Ascending aorta (tissue), 2 donors: ENCODE data around the gene RTRAF. TPM values are rescaled to one million over a fixed set of nuclear protein-coding genes. Genes with fewer than 3 reads are reported as not detected.

Source experiments
- DNase-seq, 2 donors: peaks; one replicate each; pipeline ENCODE4 v3.0.0-alpha.2; 2019; ENCODE audit warnings: low spot score in 2 of 2
- H3K27ac ChIP-seq, 2 donors: fragments of 200-600 bp; sonication (generic); one replicate each; pipeline ENCODE4 v1.5.1; 2016 to 2017; ENCODE audit warnings: mild to moderate bottlenecking in 1 of 2
- H3K27me3 ChIP-seq: fragments of 200-600 bp; sonication (generic); one replicate; pipeline ENCODE4 v1.5.1; 2017
- H3K36me3 ChIP-seq, 2 donors: fragments of 200-600 bp; sonication (generic); one replicate each; pipeline ENCODE4 v1.5.1; 2016
- H3K4me1 ChIP-seq, 2 donors: fragments of 200-600 bp; sonication (generic); one replicate each; pipeline ENCODE4 v1.5.1; 2016 to 2017; ENCODE audit warnings: mild to moderate bottlenecking in 1 of 2
- H3K4me3 ChIP-seq, 2 donors: fragments of 200-600 bp; sonication (generic); one replicate each; pipeline ENCODE4 v1.5.1; 2016 to 2017; ENCODE audit warnings: mild to moderate bottlenecking in 1 of 2
- H3K9me3 ChIP-seq, 2 donors: fragments of 200-600 bp; sonication (generic); one replicate each; pipeline ENCODE4 v1.5.1; 2016
- CTCF ChIP-seq, 3 experiments: fragments of 200-600 bp in 2 of 3; fragments of 450-650 bp in 1 of 3; sonication (generic) in 2 of 3; IDR thresholded peaks; one replicate each; pipeline ENCODE4 v1.5.1; 2016 to 2019; ENCODE audit warnings: antibody characterized with exemption in 3 of 3, mild to moderate bottlenecking in 1 of 3, moderate library complexity in 1 of 3
- intact Hi-C: fragments of 100-400 bp; cut with DNase I; formaldehyde crosslinking; loops from one replicate; pipeline ENCODE4 v1.15.1; 2023
- total RNA-seq: library from RNA; depleted of rRNA; stranded (reverse); fragments of >200 nt; gene quantifications from one replicate; pipeline ENCODE4 v1.1.0, GENCODE V29; 2016

Gene RTRAF
- total RNA-seq, 1 donor from 2014 or later: 15.3 TPM

- H3K9me3 ChIP-seq: no peaks in the 10 kb centered on the region
- intact Hi-C loops: no loop called here
- DNase-seq: no peak
- peaks cover 33 to 72% of the 10 kb centered on the region in 2 donors for H3K36me3 ChIP-seq
- H3K4me1 ChIP-seq: peaks cover 0 to 6% of the 10 kb centered on the region in 2 donors
- H3K4me3 ChIP-seq: no peak overlapping the region
- H3K27ac ChIP-seq: no peak overlapping the region
- no peaks in the 10 kb centered on the region for H3K27me3 ChIP-seq
- no peak for TF ChIP-seq CTCF (IDR thresholded peaks at IDR 0.05)
Measured at GRCh38 chr14:52000696-52001095, 11.3 kb downstream of the RTRAF start.

- Histone ChIP-seq H3K36me3 (peaks cover 42 to 85% of the 10 kb centered on the region in 2 donors), H3K4me3 (no peak overlapping the region), H3K4me1 (peaks cover 0 to 6% of the 10 kb centered on the region in 2 donors), H3K9me3 (no peaks in the 10 kb centered on the region), H3K27me3 (no peaks in the 10 kb centered on the region), H3K27ac (no peak overlapping the region)
- intact Hi-C loops: no loop called here
- TF ChIP-seq CTCF (IDR thresholded peaks at IDR 0.05): no peak
- no peak for DNase-seq
Measured at GRCh38 chr14:52002542-52002941, 13.2 kb downstream of the RTRAF start.

GRCh38 chr14:52003324-52003723 is 14.0 kb downstream of the RTRAF start:
- intact Hi-C loops: no loop called here
- no peak for DNase-seq
- Histone ChIP-seq H3K27ac (peak overlapping the region in 1 of 2 donors; percentile 16), H3K4me3 (no peak overlapping the region), H3K27me3 (no peaks in the 10 kb centered on the region), H3K36me3 (peaks cover 49 to 89% of the 10 kb centered on the region in 2 donors), H3K4me1 (peaks cover 0 to 6% of the 10 kb centered on the region in 2 donors), H3K9me3 (no peaks in the 10 kb centered on the region)
- TF ChIP-seq CTCF (IDR thresholded peaks at IDR 0.05): no peak

GRCh38 chr14:52005625-52006024 is 16.3 kb downstream of the RTRAF start:
- H3K36me3 ChIP-seq: peaks cover 48 to 90% of the 10 kb centered on the region in 2 donors
- H3K4me3 ChIP-seq: no peak overlapping the region
- no peaks in the 10 kb centered on the region for H3K27me3 ChIP-seq
- H3K9me3 ChIP-seq: no peaks in the 10 kb centered on the region
- peaks cover 0 to 6% of the 10 kb centered on the region in 2 donors for H3K4me1 ChIP-seq
- DNase-seq: no peak
- TF ChIP-seq CTCF (IDR thresholded peaks at IDR 0.05): no peak
- no peak overlapping the region for H3K27ac ChIP-seq
- intact Hi-C loops: no loop called here

- Histone ChIP-seq H3K36me3 (peaks cover 52 to 90% of the 10 kb centered on the region in 2 donors), H3K4me1 (peaks cover 0 to 6% of the 10 kb centered on the region in 2 donors), H3K9me3 (no peaks in the 10 kb centered on the region), H3K27me3 (no peaks in the 10 kb centered on the region), H3K4me3 (no peak overlapping the region), H3K27ac (no peak overlapping the region)
- intact Hi-C loops: no loop called here
- no peak for TF ChIP-seq CTCF (IDR thresholded peaks at IDR 0.05)
- DNase-seq: no peak
Measured at GRCh38 chr14:52006361-52006760, 17.0 kb downstream of the RTRAF start.

- no peak overlapping the region for H3K4me3 ChIP-seq
- H3K9me3 ChIP-seq: no peaks in the 10 kb centered on the region
- no peak for TF ChIP-seq CTCF (IDR thresholded peaks at IDR 0.05)
- peaks cover 0 to 6% of the 10 kb centered on the region in 2 donors for H3K4me1 ChIP-seq
- peaks cover 47 to 86% of the 10 kb centered on the region in 2 donors for H3K36me3 ChIP-seq
- intact Hi-C loops: no loop called here
- no peak overlapping the region for H3K27ac ChIP-seq
- no peak for DNase-seq
- H3K27me3 ChIP-seq: no peaks in the 10 kb centered on the region
Measured at GRCh38 chr14:52007211-52007610, 17.9 kb downstream of the RTRAF start.
